Mesendoderm (in vitro differentiated cells): ENCODE data around the gene TAGLN2.

Experiments used
- DNase-seq: peaks from one replicate; pipeline ENCODE4 v3.0.0; 2013
- H2AK5ac ChIP-seq: 2 replicates; pipeline ENCODE4 v1.6.1; 2013; ENCODE audit warnings: low read length, inconsistent platforms
- H2BK120ac ChIP-seq: 2 replicates; pipeline ENCODE4 v1.6.1; 2013; ENCODE audit warnings: low read depth, mild to moderate bottlenecking, low read length, moderate library complexity, mixed read lengths
- H2BK15ac ChIP-seq: replicated peaks from 2 replicates; pipeline ENCODE4 v1.6.1; 2013; ENCODE audit warnings: low read depth, mild to moderate bottlenecking, moderate library complexity
- H2BK5ac ChIP-seq: 2 replicates; pipeline ENCODE4 v1.6.1; 2013; ENCODE audit warnings: low read length, inconsistent platforms
- H3K18ac ChIP-seq: 2 replicates; pipeline ENCODE4 v1.6.1; 2013; ENCODE audit warnings: mild to moderate bottlenecking, low read length, mixed read lengths
- H3K23ac ChIP-seq: one replicate; pipeline ENCODE4 v1.6.1; 2013; ENCODE audit warnings: low read length
- H3K27ac ChIP-seq: 2 replicates; pipeline ENCODE4 v1.5.1; 2013; ENCODE audit warnings: low read depth, mild to moderate bottlenecking, inconsistent platforms, low read length, moderate library complexity
- H3K27me3 ChIP-seq: 2 replicates; pipeline ENCODE4 v1.6.1; 2013; ENCODE audit warnings: low read length, control low read depth, mild to moderate bottlenecking, inconsistent platforms; ENCODE audit not compliant: insufficient read depth, poor library complexity
- H3K36me3 ChIP-seq: 2 replicates; pipeline ENCODE4 v1.6.1; 2013; ENCODE audit warnings: low read length, inconsistent platforms; ENCODE audit not compliant: control insufficient read depth, insufficient read depth
- H3K4ac ChIP-seq: one replicate; pipeline ENCODE4 v1.6.1; 2013; ENCODE audit warnings: low read depth, mild to moderate bottlenecking, low read length, moderate library complexity
- H3K4me1 ChIP-seq: 2 replicates; pipeline ENCODE4 v1.6.1; 2013; ENCODE audit warnings: low read depth, low read length, inconsistent platforms; ENCODE audit not compliant: control insufficient read depth
- H3K4me2 ChIP-seq: 2 replicates; pipeline ENCODE4 v1.6.1; 2013; ENCODE audit warnings: low read length
- H3K4me3 ChIP-seq: 2 replicates; pipeline ENCODE4 v1.5.1; 2013; ENCODE audit warnings: mild to moderate bottlenecking, low read length
- H3K56ac ChIP-seq: one replicate; pipeline ENCODE4 v1.6.1; 2013; ENCODE audit warnings: low read length
- H3K79me1 ChIP-seq: 2 replicates; pipeline ENCODE4 v1.6.1; 2013; ENCODE audit warnings: low read length, inconsistent platforms
- H3K79me2 ChIP-seq: 2 replicates; pipeline ENCODE4 v1.6.1; 2013; ENCODE audit warnings: mild to moderate bottlenecking, low read length; ENCODE audit not compliant: control insufficient read depth, insufficient read depth
- H3K9ac ChIP-seq: 2 replicates; pipeline ENCODE4 v1.6.1; 2013; ENCODE audit warnings: low read length, inconsistent platforms
- H4K5ac ChIP-seq: one replicate; pipeline ENCODE4 v1.6.1; 2013; ENCODE audit warnings: low read length
- H4K8ac ChIP-seq: one replicate; pipeline ENCODE4 v1.6.1; 2013; ENCODE audit warnings: low read depth, mild to moderate bottlenecking, control low read depth, low read length, moderate library complexity
- WGBS: extraction: QIAGEN DNeasy Blood & Tissue Kit; methylation state at CpG from one replicate; pipeline ENCODE4 v1.1.7; 2013; ENCODE audit warnings: low lambda C conversion rate, missing lambda C conversion rate; ENCODE audit not compliant: insufficient coverage; ENCODE audit errors: extremely low coverage; 5-methylcytosine and 5-hydroxymethylcytosine counted together

The TAGLN2 gene

DNA sequence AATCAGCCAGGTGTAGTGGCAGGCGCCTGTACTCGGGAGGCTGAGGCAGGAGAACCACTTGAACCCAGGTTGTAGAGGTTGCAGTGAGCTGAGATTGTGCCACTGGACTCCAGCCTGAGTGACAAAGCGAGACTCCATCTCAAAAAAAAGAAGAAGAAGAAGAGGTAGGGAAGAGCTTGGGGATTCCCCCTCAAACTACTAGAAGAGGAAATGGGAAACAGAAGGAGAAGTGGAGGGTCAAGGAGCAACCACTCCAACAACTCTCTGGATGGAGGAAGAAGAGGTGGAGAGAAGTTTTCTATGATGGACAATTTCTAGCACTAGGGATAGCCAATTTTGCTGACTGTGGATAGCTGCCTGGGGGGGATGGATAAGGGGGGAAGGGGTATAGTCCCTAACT, 43.6 kb upstream of the TAGLN2 start:
- Histone ChIP-seq H2BK15ac (no peak overlapping the region), H3K56ac (no peak overlapping the region), H4K8ac (no peak overlapping the region), H3K4me3 (no peak overlapping the region), H3K27me3 (no peaks in the 10 kb centered on the region), H3K79me2 (no peaks in the 10 kb centered on the region), H3K4me1 (no peaks in the 10 kb centered on the region), H2BK5ac (no peak overlapping the region), H3K36me3 (no peaks in the 10 kb centered on the region), H3K79me1 (no peaks in the 10 kb centered on the region), H4K5ac (no peak overlapping the region), H2AK5ac (no peak overlapping the region), H3K27ac (no peak overlapping the region), H2BK120ac (no peak overlapping the region), H3K9ac (no peak overlapping the region), H3K4ac (no peak overlapping the region), H3K23ac (no peak overlapping the region), H3K18ac (no peak overlapping the region), H3K4me2 (no peak overlapping the region)
- no peak for DNase-seq
- WGBS = no CpG with 5 or more reads among the region's 3 CpGs

DNA sequence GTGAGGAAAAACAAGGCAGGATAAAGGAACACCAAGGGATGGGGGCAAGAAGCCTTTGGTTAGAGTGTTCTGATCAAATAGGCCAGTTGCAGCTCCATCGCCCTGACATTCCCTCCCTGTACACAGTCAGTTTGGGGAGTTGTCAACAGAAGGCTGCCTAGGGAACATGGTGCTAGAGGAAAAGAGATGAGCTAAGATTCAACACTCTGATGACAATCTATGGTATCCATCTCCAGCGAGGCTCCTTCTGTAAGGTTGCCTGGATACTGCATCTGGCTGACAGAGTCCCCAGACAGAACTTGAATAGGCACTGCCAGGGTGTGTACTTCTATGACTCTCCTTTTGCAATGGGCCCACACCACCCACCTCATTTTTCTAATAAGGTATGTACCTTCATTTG, 40.0 kb upstream of the TAGLN2 start:
- Histone ChIP-seq H2BK120ac (no peak overlapping the region), H4K8ac (no peak overlapping the region), H3K56ac (no peak overlapping the region), H3K4me1 (no peaks in the 10 kb centered on the region), H3K27me3 (no peaks in the 10 kb centered on the region), H2AK5ac (no peak overlapping the region), H3K4ac (no peak overlapping the region), H3K18ac (no peak overlapping the region), H2BK5ac (no peak overlapping the region), H3K79me1 (no peaks in the 10 kb centered on the region), H3K4me3 (no peak overlapping the region), H3K23ac (no peak overlapping the region), H4K5ac (no peak overlapping the region), H3K9ac (no peak overlapping the region), H3K36me3 (no peaks in the 10 kb centered on the region), H3K79me2 (no peaks in the 10 kb centered on the region), H3K27ac (no peak overlapping the region), H2BK15ac (no peak overlapping the region), H3K4me2 (no peak overlapping the region)
- WGBS = no CpG with 5 or more reads among the region's 2 CpGs
- DNase-seq = no peak

DNA sequence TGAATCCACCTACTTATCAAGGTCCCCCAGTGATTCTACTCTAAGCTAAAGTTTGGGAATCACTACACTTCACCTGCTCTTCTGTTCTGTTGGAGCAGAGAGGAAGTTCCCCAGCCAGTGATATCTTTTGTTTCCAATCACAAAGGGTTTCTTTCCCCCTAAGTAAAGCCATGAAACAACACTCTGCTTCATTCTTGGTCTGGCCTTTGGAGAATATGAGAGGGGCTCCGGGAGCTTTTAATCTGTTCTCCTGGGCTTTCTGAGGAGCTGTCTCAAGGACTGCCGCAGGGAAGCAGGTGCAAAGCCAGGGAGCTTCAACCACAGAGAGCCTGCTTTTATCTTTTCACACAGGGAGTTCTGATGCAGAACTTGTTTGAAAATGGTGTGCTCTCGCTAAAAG, 38.8 kb upstream of the TAGLN2 start:
- no peaks in the 10 kb centered on the region for H3K79me1 ChIP-seq
- no peak for DNase-seq
- no peak overlapping the region for H3K27ac ChIP-seq
- H4K8ac ChIP-seq = no peak overlapping the region
- H3K9ac ChIP-seq = no peak overlapping the region
- H2AK5ac ChIP-seq = no peak overlapping the region
- peaks cover 2% of the 10 kb centered on the region for H3K4me1 ChIP-seq
- no peaks in the 10 kb centered on the region for H3K36me3 ChIP-seq
- H3K4ac ChIP-seq = no peak overlapping the region
- H3K27me3 ChIP-seq = no peaks in the 10 kb centered on the region
- no peak overlapping the region for H3K56ac ChIP-seq
- H2BK15ac ChIP-seq = no peak overlapping the region
- H3K79me2 ChIP-seq = no peaks in the 10 kb centered on the region
- no peak overlapping the region for H3K18ac ChIP-seq
- H4K5ac ChIP-seq = no peak overlapping the region
- H2BK120ac ChIP-seq = no peak overlapping the region
- H3K4me3 ChIP-seq = no peak overlapping the region
- no peak overlapping the region for H2BK5ac ChIP-seq
- no peak overlapping the region for H3K23ac ChIP-seq
- no peak overlapping the region for H3K4me2 ChIP-seq
- WGBS = no CpG with 5 or more reads among the region's 3 CpGs

DNA sequence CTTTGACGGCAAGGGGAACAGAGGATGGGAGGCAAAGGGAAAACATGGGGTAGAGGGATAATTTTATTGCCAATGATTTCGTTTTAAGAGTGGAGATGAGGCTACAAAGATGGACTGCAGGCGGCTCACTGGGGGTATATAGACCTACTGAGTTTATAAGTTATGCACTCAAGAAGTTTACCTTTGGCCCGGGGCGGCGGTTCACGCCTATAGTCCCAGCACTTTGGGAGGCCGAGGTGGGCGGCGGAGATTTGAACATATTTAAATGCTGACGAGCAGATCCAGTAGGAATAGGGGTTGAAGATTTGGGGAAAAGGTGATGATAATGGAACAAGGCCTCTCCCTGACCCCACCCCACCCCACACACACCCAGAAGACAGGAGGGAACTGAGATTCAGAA, 36.9 kb upstream of the TAGLN2 start:
- Histone ChIP-seq H3K36me3 (no peaks in the 10 kb centered on the region), H3K79me2 (no peaks in the 10 kb centered on the region), H3K56ac (no peak overlapping the region), H4K5ac (no peak overlapping the region), H3K4me3 (no peak overlapping the region), H2BK5ac (no peak overlapping the region), H3K27ac (no peak overlapping the region), H4K8ac (no peak overlapping the region), H2BK15ac (no peak overlapping the region), H2BK120ac (no peak overlapping the region), H3K27me3 (no peaks in the 10 kb centered on the region), H3K4me2 (no peak overlapping the region), H3K18ac (no peak overlapping the region), H3K9ac (no peak overlapping the region), H3K79me1 (no peaks in the 10 kb centered on the region), H3K23ac (no peak overlapping the region), H3K4ac (no peak overlapping the region), H3K4me1 (peaks cover 2% of the 10 kb centered on the region), H2AK5ac (no peak overlapping the region)
- WGBS = no CpG with 5 or more reads among the region's 11 CpGs
- no peak for DNase-seq

DNA sequence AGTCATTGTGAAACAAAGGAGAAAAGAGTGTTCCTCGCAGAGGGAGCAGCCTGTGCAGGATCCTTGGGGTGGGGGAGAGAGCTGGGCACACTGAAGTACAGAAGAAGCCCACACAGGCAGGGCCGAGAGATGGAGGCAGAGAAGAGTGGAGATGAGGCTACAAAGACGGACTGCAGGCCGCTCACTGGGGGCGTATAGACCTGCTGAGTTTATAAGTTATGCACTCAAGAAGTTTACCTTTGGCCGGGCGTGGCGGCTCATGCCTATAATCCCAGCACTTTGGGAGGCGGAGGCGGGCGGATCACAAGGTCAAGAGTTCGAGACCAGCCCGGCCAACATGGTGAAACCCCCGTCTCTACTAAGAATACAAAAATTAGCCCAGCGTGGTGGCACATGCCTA, 36.3 kb upstream of the TAGLN2 start:
- Histone ChIP-seq H3K79me1 (no peaks in the 10 kb centered on the region), H3K56ac (no peak overlapping the region), H3K36me3 (no peaks in the 10 kb centered on the region), H4K8ac (no peak overlapping the region), H2BK120ac (no peak overlapping the region), H3K27ac (no peak overlapping the region), H2AK5ac (no peak overlapping the region), H3K27me3 (no peaks in the 10 kb centered on the region), H3K18ac (no peak overlapping the region), H2BK15ac (no peak overlapping the region), H3K4me1 (peaks cover 2% of the 10 kb centered on the region), H3K23ac (no peak overlapping the region), H3K4me2 (no peak overlapping the region), H4K5ac (no peak overlapping the region), H3K79me2 (no peaks in the 10 kb centered on the region), H3K4ac (no peak overlapping the region), H3K4me3 (no peak overlapping the region), H3K9ac (no peak overlapping the region), H2BK5ac (no peak overlapping the region)
- DNase-seq = no peak
- WGBS = no CpG with 5 or more reads among the region's 15 CpGs

DNA sequence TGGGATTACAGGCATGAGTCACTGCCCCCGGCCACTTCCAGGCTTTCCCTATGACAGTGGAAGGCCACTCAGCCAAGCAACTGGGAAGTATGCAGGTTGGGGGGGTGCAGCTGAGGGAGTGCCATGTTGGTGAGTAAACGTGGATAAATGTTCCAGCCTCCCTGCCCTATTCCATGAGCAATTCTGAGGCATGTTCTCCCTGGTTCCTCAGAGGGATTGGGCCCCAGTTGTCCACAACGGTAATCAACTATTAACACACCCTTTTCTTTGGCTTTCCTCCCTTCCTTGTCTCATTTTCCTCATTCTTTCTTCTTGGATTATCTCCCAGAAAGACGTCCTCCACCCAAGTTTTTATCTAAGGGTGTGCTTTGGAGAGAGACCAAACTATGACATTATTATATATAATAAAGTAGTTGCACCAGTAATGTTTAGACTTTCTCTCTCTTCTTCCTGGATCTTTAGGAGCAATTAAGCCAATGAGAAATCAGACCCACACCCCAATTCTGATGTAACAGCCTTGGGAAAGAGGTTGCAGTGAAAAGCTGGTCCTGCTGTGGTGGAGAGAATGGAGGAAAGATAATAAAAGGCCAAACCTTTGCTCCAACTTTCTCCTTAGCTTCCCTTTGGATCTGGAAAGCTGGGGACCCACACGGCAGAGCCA, 35.5 kb upstream of the TAGLN2 start:
- H3K4me3 ChIP-seq = no peak overlapping the region

More for the DNA sequence above, 35.5 kb upstream of the TAGLN2 start:
- H4K8ac ChIP-seq = no peak overlapping the region
- no peak overlapping the region for H3K4me2 ChIP-seq
- no peak overlapping the region for H2BK5ac ChIP-seq
- H3K79me1 ChIP-seq = no peaks in the 10 kb centered on the region
- no peak overlapping the region for H3K27ac ChIP-seq
- no peak for DNase-seq
- H2BK120ac ChIP-seq = no peak overlapping the region
- H3K18ac ChIP-seq = no peak overlapping the region
- H3K36me3 ChIP-seq = no peaks in the 10 kb centered on the region
- no peak overlapping the region for H3K9ac ChIP-seq
- H3K4me1 ChIP-seq = peaks cover 2% of the 10 kb centered on the region
- H3K4ac ChIP-seq = no peak overlapping the region
- H3K27me3 ChIP-seq = no peaks in the 10 kb centered on the region
- H3K79me2 ChIP-seq = no peaks in the 10 kb centered on the region
- no peak overlapping the region for H3K23ac ChIP-seq
- H2AK5ac ChIP-seq = no peak overlapping the region
- H4K5ac ChIP-seq = no peak overlapping the region
- no CpG with 5 or more reads among the region's 5 CpGs for WGBS
- H3K56ac ChIP-seq = no peak overlapping the region
- H2BK15ac ChIP-seq = no peak overlapping the region
